ENCODE data around the gene BCAN.

- TF ChIP-seq CTCF (IDR thresholded peaks at IDR 0.05; ENCODE audit: low read length), result no peak
- TF ChIP-seq EZH2phosphoT487 (IDR thresholded peaks at IDR 0.05; ENCODE audit: low read length), result no peak
- TF ChIP-seq EZH2 (optimal IDR thresholded peaks at IDR 0.05; ENCODE audit: low read depth, low read length), result no peak
Observed at GRCh38 chr1:156689953-156690674, 48.2 kb downstream of the BCAN start.
